GM18951 (cell line): Measurements from ENCODE around the gene C2CD3.
"Not testable (repeated sequence)": the region's sequence is repeated elsewhere in the genome, so short reads cannot be mapped to it uniquely, and the experiment has no call there.

Experiments
- POLR2A ChIP-seq: IDR thresholded peaks from 4 replicates; pipeline ENCODE4 v1.6.1; 2011; ENCODE audit warnings: mild to moderate bottlenecking; ENCODE audit not compliant: insufficient read length, insufficient read depth; ENCODE audit errors: extremely low read depth
- in situ Hi-C: fragments of 300-500 bp; cut with MboI; formaldehyde crosslinking; loops from one replicate; pipeline ENCODE4 v1.12.0; 2022; ENCODE audit warnings: low sequenced_read_pairs, mixed read lengths, inconsistent platforms; ENCODE audit not compliant: unreplicated experiment

C2CD3 gene

GRCh38 chr11:74085542-74085892 is 85.3 kb downstream of the C2CD3 start:
- no peak for TF ChIP-seq POLR2A
- in situ Hi-C loops, result no loop called here

- in situ Hi-C loops, result no loop called here
- no peak for TF ChIP-seq POLR2A
Measured at GRCh38 chr11:74084796-74085541, 85.8 kb downstream of the C2CD3 start.

- in situ Hi-C loops, result not testable (repeated sequence)
Measured at GRCh38 chr11:74083927-74084326, 86.9 kb downstream of the C2CD3 start.

- TF ChIP-seq POLR2A, result no peak
- in situ Hi-C loops, result no loop called here
Measured at GRCh38 chr11:74081428-74081827, 89.4 kb downstream of the C2CD3 start.

DNA sequence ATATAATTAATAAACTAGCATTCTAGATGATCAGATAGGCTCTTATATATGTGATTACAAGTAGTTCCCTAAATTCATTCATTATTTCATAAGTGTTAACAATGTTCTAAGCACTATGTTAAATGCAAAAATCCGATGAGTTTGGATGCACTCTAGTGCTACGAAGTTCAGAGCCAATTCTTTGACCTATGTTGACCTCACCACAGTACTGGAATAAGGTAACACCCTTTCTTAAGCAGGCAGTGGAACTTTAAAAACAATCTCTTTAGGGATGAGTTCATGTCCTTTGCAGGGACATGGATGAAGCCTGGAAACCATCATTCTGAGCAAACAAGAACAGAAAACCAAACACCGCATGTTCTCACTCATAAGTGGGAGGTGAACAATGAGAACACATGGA is 93.6 kb downstream of the C2CD3 start:
- TF ChIP-seq POLR2A, result no peak
- in situ Hi-C loops, result no loop called here

DNA sequence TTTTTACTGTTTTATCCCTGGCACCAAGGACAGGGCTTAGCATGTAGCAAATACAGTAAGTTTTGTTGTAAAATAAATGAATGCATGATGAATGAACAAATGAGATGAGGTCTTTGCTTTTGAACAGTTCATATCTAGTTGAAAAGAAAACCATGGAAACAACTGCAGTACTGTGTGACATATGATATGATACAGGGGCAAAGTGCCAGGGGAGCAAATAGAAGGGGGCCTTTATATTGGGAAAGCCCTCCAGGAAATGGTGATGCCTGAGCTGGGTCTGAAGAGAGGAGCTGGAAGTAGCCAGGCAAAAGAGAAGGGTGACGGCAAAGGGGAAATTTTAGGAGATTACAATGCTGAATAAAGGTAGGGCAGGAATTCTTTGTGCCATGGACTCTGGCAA is 98.1 kb downstream of the C2CD3 start:
- TF ChIP-seq POLR2A, result no peak
- in situ Hi-C loops, result no loop called here

DNA sequence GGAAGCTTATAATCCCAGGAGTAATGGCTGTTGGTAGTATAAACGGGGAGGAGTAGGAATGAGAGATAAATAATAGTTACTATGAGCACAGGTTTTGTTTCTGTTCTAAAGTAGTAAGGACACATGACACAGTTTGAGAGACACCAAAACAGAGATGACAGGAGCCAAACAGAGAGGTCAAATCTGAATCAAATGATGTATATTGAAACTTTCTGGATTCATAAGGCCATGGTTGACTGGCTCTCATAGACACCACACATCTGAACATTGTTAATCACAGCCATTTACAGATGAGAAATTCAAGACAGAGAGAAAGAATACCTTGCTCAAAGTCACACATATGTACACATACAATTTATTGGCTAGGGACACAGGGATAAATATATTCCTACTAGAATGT is 98.5 kb downstream of the C2CD3 start:
- in situ Hi-C loops, result no loop called here
- no peak for TF ChIP-seq POLR2A

- no peak for TF ChIP-seq POLR2A
- in situ Hi-C loops, result no loop called here
Measured at GRCh38 chr11:74070723-74071492, 99.9 kb downstream of the C2CD3 start.

DNA sequence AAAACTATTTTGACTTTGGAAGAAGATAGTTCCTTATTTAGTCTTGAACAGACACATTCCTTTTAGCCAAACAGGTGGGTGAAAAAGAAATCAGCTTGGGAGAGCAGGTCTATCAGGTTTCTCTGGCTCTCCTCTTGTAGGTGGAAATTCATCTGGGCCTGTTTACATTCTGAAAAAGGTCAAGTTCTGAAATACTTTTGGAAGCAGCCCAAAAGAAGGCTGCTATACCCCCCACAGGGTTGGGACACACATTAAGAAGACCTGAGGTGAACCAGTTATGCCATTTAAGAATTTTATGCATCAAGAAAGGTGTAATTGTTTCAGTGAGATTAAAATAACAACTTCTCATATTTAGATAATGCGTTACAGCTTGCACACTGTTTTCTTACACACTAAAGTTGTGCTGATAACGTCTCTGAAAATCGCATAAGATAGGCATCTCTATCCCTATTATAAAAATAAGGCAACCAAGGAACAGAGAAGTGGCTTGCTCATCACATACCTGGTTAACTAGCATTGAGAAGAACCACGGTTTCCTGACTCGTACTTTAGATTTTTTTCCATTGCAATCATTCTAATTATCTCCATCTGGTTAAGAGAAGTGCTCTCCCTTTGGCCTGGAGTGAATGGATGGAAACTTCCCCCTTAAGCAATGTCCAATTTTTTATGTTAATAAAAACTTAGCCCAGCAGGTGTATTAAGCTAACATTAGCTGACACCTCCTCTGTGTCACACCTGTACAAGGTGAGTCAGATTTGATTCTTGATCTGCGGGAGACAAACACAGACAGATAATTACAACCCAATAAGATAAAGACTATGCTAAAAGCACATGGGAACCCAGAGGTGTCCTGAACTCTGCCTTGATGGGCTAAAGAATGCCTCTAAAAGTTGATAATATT is 101.4 kb downstream of the C2CD3 start:
- TF ChIP-seq POLR2A, result no peak
- in situ Hi-C loops, result no loop called here

DNA sequence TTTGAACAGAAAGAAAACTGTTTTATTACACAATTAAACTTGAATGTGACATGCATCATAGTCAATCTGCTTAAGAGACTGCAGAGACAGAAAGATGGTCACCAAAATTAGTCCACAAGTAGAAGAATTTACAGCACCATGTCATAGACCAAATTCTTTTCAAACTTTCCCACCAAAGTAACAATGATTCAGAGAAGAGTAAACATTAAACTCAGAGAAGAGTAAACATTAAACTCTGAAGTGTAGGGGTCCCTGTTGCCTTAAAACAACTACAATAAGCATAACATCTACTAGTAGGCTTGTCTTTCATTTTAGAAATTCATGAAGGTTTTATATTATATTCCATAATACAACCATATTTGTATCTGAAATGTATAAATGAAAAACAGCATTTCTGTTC is 104.1 kb downstream of the C2CD3 start:
- in situ Hi-C loops, result not testable (repeated sequence)

GRCh38 chr11:74065534-74065933 is 105.3 kb downstream of the C2CD3 start:
- in situ Hi-C loops, result not testable (repeated sequence)

DNA sequence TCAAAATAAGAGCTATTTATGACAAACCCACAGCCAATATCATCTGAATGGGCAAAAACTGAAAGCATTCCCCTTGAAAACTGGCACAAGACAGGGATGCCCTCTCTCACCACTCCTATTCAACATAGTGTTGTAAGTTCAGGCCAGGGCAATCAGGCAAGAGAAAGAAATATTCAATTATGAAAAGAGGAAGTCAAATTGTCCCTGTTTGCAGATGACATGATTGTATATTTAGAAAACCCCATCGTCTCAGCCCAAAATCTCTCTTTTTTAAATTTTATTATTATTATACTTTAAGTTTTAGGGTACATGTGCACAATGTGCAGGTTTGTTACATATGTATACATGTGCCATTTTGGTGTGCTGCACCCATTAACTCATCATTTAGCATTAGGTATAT is 107.2 kb downstream of the C2CD3 start:
- in situ Hi-C loops, result not testable (repeated sequence)

DNA sequence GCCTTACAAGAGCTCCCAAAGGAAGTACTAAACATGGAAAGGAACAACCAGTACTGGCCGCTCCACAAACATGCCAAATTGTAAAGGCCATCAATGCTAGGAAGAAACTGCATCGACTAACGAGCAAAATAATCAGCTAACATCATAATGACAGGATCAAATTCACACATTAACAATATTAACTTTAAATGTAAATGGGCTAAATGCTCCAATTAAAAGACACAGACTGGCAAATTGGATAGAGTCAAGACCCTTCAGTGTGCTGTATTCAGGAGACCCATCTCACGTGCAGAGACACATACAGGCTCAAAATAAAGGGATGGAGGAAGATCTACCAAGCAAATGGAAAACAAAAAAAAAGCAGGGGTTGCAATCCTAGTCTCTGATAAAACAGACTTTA is 109.2 kb downstream of the C2CD3 start:
- in situ Hi-C loops, result not testable (repeated sequence)
